GM12878 (cell line): ENCODE results near the gene COPS3. TPM values are rescaled to one million over a fixed set of nuclear protein-coding genes. Genes with fewer than 3 reads are reported as not detected.

Experiments
- ATAC-seq: fragments of 200-7000 bp; cut with Tn5 transposase; 3 replicates; pipeline ENCODE4 v1.9.1; 2020; ENCODE audit warnings: mild to moderate bottlenecking, moderate library complexity
- BruUV-seq: library from RNA; stranded (reverse); fragments of 400-500 nt; replicated peaks from 2 replicates; lab custom pipeline; 2021; lab: Mats Ljungman, UMichigan
- CTCF ChIA-PET: fragments of 300-600 bp; sonication (Branson Sonifier 250); formaldehyde crosslinking; extraction: SDS; loops from one replicate; lab custom pipeline; 2021; ENCODE audit warnings: inconsistent platforms; lab: Yijun Ruan, JAX
- POLR2A ChIA-PET: fragments of 350-600 bp; formaldehyde crosslinking; extraction: SDS; loops from one replicate; lab custom pipeline; 2021; ENCODE audit warnings: inconsistent platforms; lab: Charles Lee
- RAD21 ChIA-PET: fragments of 300-600 bp; sonication (Branson Sonifier 250); formaldehyde crosslinking; loops from one replicate; lab custom pipeline; 2023; ENCODE audit warnings: antibody characterized with exemption; ENCODE audit not compliant: unreplicated experiment; lab: Charles Lee
- SMC1A ChIA-PET: fragments of 300-600 bp; sonication (Branson Sonifier 250); formaldehyde crosslinking; loops from one replicate; lab custom pipeline; 2023; ENCODE audit not compliant: unreplicated experiment, uncharacterized antibody; lab: Charles Lee
- DNase-seq: peaks from one replicate; pipeline ENCODE4 v3.0.0-alpha.2; 2011; ENCODE audit warnings: low read depth, low spot score
- FAIRE-seq: peaks from 3 replicates; lab custom pipeline; 2011; peaks lifted over from hg19 to GRCh38; lab: Jason Lieb, UNC
- H2AFZ ChIP-seq: 2 replicates; pipeline ENCODE4 v1.6.0; 2011; ENCODE audit warnings: low read depth, low read length, control low read depth; ENCODE audit not compliant: control insufficient read depth
- H3K27ac ChIP-seq: 2 replicates; pipeline ENCODE4 v1.5.1; 2011; ENCODE audit warnings: control low read depth; ENCODE audit not compliant: control insufficient read depth, insufficient read depth
- H3K27me3 ChIP-seq, 2 experiments: replicated peaks in 1 of 2; 2 replicates each; pipeline versions ENCODE4 v1.6.0 to v1.6.1; 2011; ENCODE audit warnings: low read length in 1 of 2; ENCODE audit not compliant: control insufficient read depth in 2 of 2, insufficient read depth in 2 of 2
- H3K36me3 ChIP-seq, 2 experiments: 2 replicates each; pipeline ENCODE4 v1.5.1; 2011; ENCODE audit warnings: low read length in 1 of 2; ENCODE audit not compliant: control insufficient read depth in 2 of 2, insufficient read depth in 2 of 2
- H3K4me1 ChIP-seq: 2 replicates; pipeline ENCODE4 v1.6.1; 2011; ENCODE audit warnings: mild to moderate bottlenecking, low read length, moderate library complexity, mixed read lengths; ENCODE audit not compliant: control insufficient read depth, insufficient read depth
- H3K4me2 ChIP-seq: 2 replicates; pipeline ENCODE4 v1.6.0; 2011; ENCODE audit warnings: control low read depth; ENCODE audit not compliant: control insufficient read depth, insufficient read depth
- H3K4me3 ChIP-seq: fragments of 200-600 bp; sonication (generic); 2 replicates; pipeline ENCODE4 v1.5.1; 2016
- H3K79me2 ChIP-seq: 2 replicates; pipeline ENCODE4 v1.6.0; 2011; ENCODE audit warnings: low read length; ENCODE audit not compliant: control insufficient read depth, insufficient read depth
- H3K9ac ChIP-seq: 2 replicates; pipeline ENCODE4 v1.8.0; 2011; ENCODE audit warnings: low read length, control low read depth, mixed read lengths; ENCODE audit not compliant: control insufficient read depth, insufficient read depth
- H3K9me3 ChIP-seq: replicated peaks from 3 replicates; pipeline ENCODE4 v1.5.1; 2011; ENCODE audit warnings: mild to moderate bottlenecking, low read length; ENCODE audit not compliant: control insufficient read depth, insufficient read depth
- H4K20me1 ChIP-seq: 2 replicates; pipeline ENCODE4 v1.6.0; 2011; ENCODE audit not compliant: control insufficient read depth, insufficient read depth
- ASH2L ChIP-seq: fragments of 300-600, 200-600 bp; sonication (generic); IDR thresholded peaks from 2 replicates; pipeline ENCODE4 v1.6.1; 2017; ENCODE audit warnings: low read depth, mild to moderate bottlenecking, borderline replicate concordance
- ATF2 ChIP-seq: IDR thresholded peaks from 2 replicates; pipeline ENCODE4 v1.6.1; 2012; ENCODE audit warnings: low read length, inconsistent platforms
- BCL3 ChIP-seq: IDR thresholded peaks from 2 replicates; pipeline ENCODE4 v1.6.1; 2011; ENCODE audit warnings: borderline replicate concordance, low read depth, mild to moderate bottlenecking, moderate library complexity, low read length; ENCODE audit not compliant: insufficient read depth, poor library complexity, severe bottlenecking
- CREM ChIP-seq: IDR thresholded peaks from 2 replicates; pipeline ENCODE4 v1.6.1; 2014; ENCODE audit warnings: antibody characterized with exemption, low read depth
- EP300 ChIP-seq, 2 experiments: fragments of 150-350 bp in 1 of 2; IDR thresholded peaks; 2 replicates each; pipeline ENCODE4 v1.6.1; 2011 to 2012; ENCODE audit warnings: low read depth in 2 of 2, low read length in 2 of 2, borderline replicate concordance in 1 of 2, improper control_type of control experiment in 1 of 2, inconsistent platforms in 1 of 2; ENCODE audit not compliant: control insufficient read depth in 1 of 2
- FOXK2 ChIP-seq: fragments of 450-650 bp; IDR thresholded peaks from 2 replicates; pipeline ENCODE4 v1.6.1; 2017; ENCODE audit warnings: mild to moderate bottlenecking, moderate library complexity
- IKZF2 ChIP-seq, 2 experiments: fragments of 450-650 bp; IDR thresholded peaks; 2 replicates each; pipeline ENCODE4 v1.6.1; 2017; ENCODE audit warnings: mild to moderate bottlenecking in 2 of 2, moderate library complexity in 2 of 2
- JUND ChIP-seq: IDR thresholded peaks from 2 replicates; pipeline ENCODE4 v1.6.1; 2012; ENCODE audit warnings: low read depth, mild to moderate bottlenecking, low read length, improper control_type of control experiment, moderate library complexity
- MTA3 ChIP-seq: IDR thresholded peaks from 2 replicates; pipeline ENCODE4 v1.6.1; 2012; ENCODE audit warnings: low read length, inconsistent platforms, borderline replicate concordance
- MYC ChIP-seq: IDR thresholded peaks from 2 replicates; pipeline ENCODE4 v1.6.1; 2011; ENCODE audit warnings: mild to moderate bottlenecking, low read length, moderate library complexity, inconsistent platforms; ENCODE audit not compliant: insufficient read depth, insufficient replicate concordance, insufficient read length, severe bottlenecking
- SMAD1 ChIP-seq: fragments of 450-650 bp; IDR thresholded peaks from 2 replicates; pipeline ENCODE4 v1.6.1; 2018; ENCODE audit warnings: mild to moderate bottlenecking, low read depth; ENCODE audit not compliant: partially characterized antibody
- SP1 ChIP-seq: IDR thresholded peaks from one replicate; pipeline ENCODE4 v1.6.1; 2011; ENCODE audit warnings: low read depth, low read length
- SUZ12 ChIP-seq: fragments of 200-600 bp; sonication (generic); IDR thresholded peaks from one replicate; pipeline ENCODE4 v1.6.1; 2018; ENCODE audit warnings: antibody characterized with exemption, mild to moderate bottlenecking; ENCODE audit not compliant: unreplicated experiment
- TCF12 ChIP-seq: IDR thresholded peaks from 2 replicates; pipeline ENCODE4 v1.6.1; 2011; ENCODE audit warnings: low read depth, mild to moderate bottlenecking, low read length
- TCF3 ChIP-seq: IDR thresholded peaks from 2 replicates; pipeline ENCODE4 v1.6.1; 2012; ENCODE audit warnings: low read depth, mild to moderate bottlenecking, low read length, borderline replicate concordance; ENCODE audit not compliant: insufficient read depth
- ZBED1 ChIP-seq: IDR thresholded peaks from 2 replicates; pipeline ENCODE4 v1.6.1; 2016; ENCODE audit warnings: borderline replicate concordance
- ZZZ3 ChIP-seq: IDR thresholded peaks from 2 replicates; pipeline ENCODE4 v1.6.1; 2011; ENCODE audit warnings: low read depth; ENCODE audit not compliant: control insufficient read depth, insufficient read length
- WGBS: methylation state at CpG from one replicate; pipeline ENCODE4 v1.1.6; 2016; ENCODE audit warnings: low lambda C conversion rate; ENCODE audit not compliant: insufficient replicate concordance, insufficient coverage; ENCODE audit errors: missing lambda C conversion rate; 5-methylcytosine and 5-hydroxymethylcytosine counted together
- in situ Hi-C: fragments of 300-500 bp; cut with MboI; formaldehyde crosslinking; loops from 9 replicates; pipeline ENCODE4 v1.14.3; 2018; ENCODE audit warnings: mixed read lengths
- intact Hi-C: fragments of 100-400 bp; cut with micrococcal nuclease; formaldehyde crosslinking; loops from one replicate; pipeline ENCODE4 v1.14.2; 2022; ENCODE audit not compliant: unreplicated experiment
- polyA plus RNA-seq, 11 experiments: library from polyadenylated mRNA; depleted of rRNA in 4 of 11; unstranded in 6 of 11; stranded (reverse) in 5 of 11; fragments of >200 nt; fragmentation: Nextera tagmentation in 4 of 11; fragmentation: Illumina TruSeq in 1 of 11; extraction: Ambion mirVana in 4 of 11; extraction: Trizol in 1 of 11; gene quantifications; 1 replicate in 1 of 11; 2 replicates in 10 of 11; pipeline versions ENCODE4 v1.2.1 to v1.2.3, GENCODE V29; 2011 to 2016; ENCODE audit warnings: inconsistent platforms in 2 of 11, missing spikeins in 2 of 11, low read depth in 1 of 11
- total RNA-seq, 4 experiments: library from RNA; depleted of rRNA in 3 of 4; stranded (reverse); fragments of >200 nt in 3 of 4; fragmentation: Illumina TruSeq in 1 of 4; extraction: Trizol in 1 of 4; gene quantifications; 2 replicates each; pipeline versions ENCODE4 v1.2.1 to v1.2.3, GENCODE V29; 2013 to 2021

The COPS3 gene
- total and polyA plus RNA-seq, 10 of the 15 experiments (the other 5 are each of a cell fraction or from before 2014, with no cell fraction given) = 99.7 to 187 (median 133) TPM

DNA sequence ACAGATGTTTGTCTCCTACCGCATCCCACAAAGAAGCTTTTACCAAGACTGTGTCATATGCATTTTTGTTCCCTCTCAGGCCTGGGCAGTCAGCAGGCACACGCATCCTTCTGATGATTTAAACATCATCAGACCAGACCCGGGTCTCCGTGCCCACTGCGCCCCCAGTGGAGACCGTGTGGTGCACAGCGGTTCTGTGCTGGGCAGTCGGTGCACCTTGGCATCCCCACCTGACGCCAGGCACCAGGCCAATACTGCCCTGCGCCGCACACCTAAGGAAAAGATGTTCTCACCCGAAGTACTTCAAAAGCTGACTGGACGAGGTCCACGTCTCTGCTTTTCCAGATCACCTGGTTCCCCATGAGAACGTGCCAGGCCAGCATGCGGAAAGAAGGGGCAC lies 64.3 kb downstream of the COPS3 start:
- H3K36me3 ChIP-seq = peaks cover 20 to 26% of the 10 kb centered on the region in 2 experiments
- no peak overlapping the region for H2AFZ ChIP-seq
- in situ Hi-C loops = no loop called here
- no peaks in the 10 kb centered on the region for H3K9me3 ChIP-seq
- no peak overlapping the region for H3K4me2 ChIP-seq
- SMC1A ChIA-PET = no interaction called here
- TF ChIP-seq IKZF2 (IDR thresholded peaks at IDR 0.05) = no peak
- TF ChIP-seq SP1 = no peak
- no peak for TF ChIP-seq TCF3
- no peak for TF ChIP-seq ZBED1
- no peak for TF ChIP-seq TCF12
- TF ChIP-seq, all 136 proteins: peak for 0
- H3K4me1 ChIP-seq = no peaks in the 10 kb centered on the region
- DNase-seq (no peak), FAIRE-seq (no peak), ATAC-seq (no peak)
- H3K27me3 ChIP-seq = no peaks in the 10 kb centered on the region
- H3K4me3 ChIP-seq = no peak overlapping the region
- H3K79me2 ChIP-seq = no peaks in the 10 kb centered on the region
- intact Hi-C loops = no loop called here
- ChIA-PET RAD21 (no interaction called here), CTCF (no interaction called here), POLR2A (no interaction called here)
- no peak overlapping the region for H3K27ac ChIP-seq
- H3K9ac ChIP-seq = no peak overlapping the region
- H4K20me1 ChIP-seq = no peaks in the 10 kb centered on the region
- WGBS = 94% methylated on average over 16 of the region's 16 CpGs
- BruUV-seq = no TSS peak

DNA sequence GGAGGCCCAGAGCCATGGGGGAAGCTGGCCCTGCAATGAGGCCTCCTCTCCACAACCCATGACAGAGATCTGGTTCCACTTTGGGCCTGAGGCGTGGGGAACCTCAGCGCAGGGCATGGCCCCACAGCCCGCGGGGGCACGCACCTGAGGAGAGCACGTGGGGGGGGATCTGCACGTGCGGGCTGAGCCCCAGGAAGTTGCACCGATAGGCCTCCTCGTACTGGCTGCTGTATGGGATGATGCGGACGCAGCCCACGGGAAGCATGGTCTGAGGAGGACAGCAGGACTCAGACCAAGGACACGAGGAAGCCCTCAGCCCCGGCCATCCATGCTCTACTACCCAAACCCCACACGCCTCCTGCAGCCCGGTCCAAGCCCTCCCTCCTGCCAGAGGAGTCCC lies 64.8 kb downstream of the COPS3 start:
- RAD21 ChIA-PET = no interaction called here
- DNase-seq (no peak), FAIRE-seq (no peak), ATAC-seq (no peak)
- SMC1A ChIA-PET = no interaction called here
- Histone ChIP-seq H3K79me2 (no peaks in the 10 kb centered on the region), H3K4me1 (no peaks in the 10 kb centered on the region), H3K9me3 (no peaks in the 10 kb centered on the region), H3K4me2 (no peak overlapping the region), H4K20me1 (no peaks in the 10 kb centered on the region), H2AFZ (no peak overlapping the region), H3K27me3 (no peaks in the 10 kb centered on the region), H3K36me3 (peaks cover 15 to 25% of the 10 kb centered on the region in 2 experiments), H3K27ac (no peak overlapping the region), H3K9ac (no peak overlapping the region), H3K4me3 (no peak overlapping the region)
- in situ Hi-C loops (no loop called here), intact Hi-C loops (no loop called here)
- 98% methylated on average over 12 of the region's 17 CpGs for WGBS
- POLR2A ChIA-PET = no interaction called here
- CTCF ChIA-PET = no interaction called here
- no TSS peak for BruUV-seq
- TF ChIP-seq EP300 (IDR thresholded peaks at IDR 0.05; ENCODE audit: borderline replicate concordance in 1 of 2, control insufficient read depth in 1 of 2, low read depth in 2 of 2, low read length in 2 of 2) (no peak), FOXK2 (no peak), ATF2 (no peak), SMAD1 (no peak), BCL3 (no peak), JUND (no peak), ZZZ3 (no peak), ASH2L (no peak), MYC (no peak), CREM (no peak), SUZ12 (no peak), MTA3 (no peak), TCF12 (no peak)
